ENCODE data around the gene TFG.

DNA sequence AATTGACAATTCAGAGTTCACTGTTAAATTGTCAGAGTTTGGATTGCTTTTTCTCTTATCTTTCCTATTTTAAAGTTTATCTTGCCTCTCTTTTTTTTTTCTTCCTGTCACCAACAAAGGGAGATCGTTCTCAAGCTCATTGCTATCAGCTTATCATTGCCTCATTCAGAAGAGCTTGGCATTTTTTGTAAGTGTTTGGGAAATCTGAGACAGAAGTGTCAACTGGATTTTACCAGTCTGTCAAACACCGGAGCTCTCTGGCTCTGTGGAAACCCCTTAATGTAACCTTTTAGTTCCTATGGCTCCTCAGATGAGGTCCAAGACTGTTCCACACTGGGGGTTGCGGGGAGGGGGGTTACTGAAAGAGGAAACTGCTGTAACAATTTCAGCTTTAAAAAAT, 10.6 kb upstream of the TFG start:
- TF ChIP-seq EZH2 (IDR thresholded peaks at IDR 0.05; ENCODE audit: low read depth, unreplicated experiment) (no peak), POLR2AphosphoS5 (IDR thresholded peaks at IDR 0.05; ENCODE audit: low read depth) (no peak)
- TF ChIP-seq, protein P1, sequence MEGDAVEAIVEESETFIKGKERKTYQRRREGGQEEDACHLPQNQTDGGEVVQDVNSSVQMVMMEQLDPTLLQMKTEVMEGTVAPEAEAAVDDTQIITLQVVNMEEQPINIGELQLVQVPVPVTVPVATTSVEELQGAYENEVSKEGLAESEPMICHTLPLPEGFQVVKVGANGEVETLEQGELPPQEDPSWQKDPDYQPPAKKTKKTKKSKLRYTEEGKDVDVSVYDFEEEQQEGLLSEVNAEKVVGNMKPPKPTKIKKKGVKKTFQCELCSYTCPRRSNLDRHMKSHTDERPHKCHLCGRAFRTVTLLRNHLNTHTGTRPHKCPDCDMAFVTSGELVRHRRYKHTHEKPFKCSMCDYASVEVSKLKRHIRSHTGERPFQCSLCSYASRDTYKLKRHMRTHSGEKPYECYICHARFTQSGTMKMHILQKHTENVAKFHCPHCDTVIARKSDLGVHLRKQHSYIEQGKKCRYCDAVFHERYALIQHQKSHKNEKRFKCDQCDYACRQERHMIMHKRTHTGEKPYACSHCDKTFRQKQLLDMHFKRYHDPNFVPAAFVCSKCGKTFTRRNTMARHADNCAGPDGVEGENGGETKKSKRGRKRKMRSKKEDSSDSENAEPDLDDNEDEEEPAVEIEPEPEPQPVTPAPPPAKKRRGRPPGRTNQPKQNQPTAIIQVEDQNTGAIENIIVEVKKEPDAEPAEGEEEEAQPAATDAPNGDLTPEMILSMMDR (conservative IDR thresholded peaks at IDR 0.05; ENCODE audit: low read depth in 2 of 2) = no peak
